SK-N-SH (cell line): ENCODE measurements around the gene PDE4D.

ENCODE experiments used
- CTCF ChIP-seq: fragments of 200-600 bp; sonication (generic); IDR thresholded peaks from 2 replicates; pipeline ENCODE4 v1.6.1; 2017; ENCODE audit warnings: antibody characterized with exemption, mild to moderate bottlenecking, moderate library complexity
- EP300 ChIP-seq, 2 experiments: IDR thresholded peaks; 2 replicates each; pipeline versions ENCODE4 v1.4.0 to v1.6.1; 2012; ENCODE audit warnings: borderline replicate concordance in 1 of 2, low read depth in 1 of 2, low read length in 1 of 2
- POLR2AphosphoS5 ChIP-seq: IDR thresholded peaks from 2 replicates; pipeline ENCODE4 v1.6.1; 2012; ENCODE audit warnings: low read depth, low read length
- RCOR1 ChIP-seq: fragments of 150-350 bp; IDR thresholded peaks from 2 replicates; pipeline ENCODE4 v1.6.1; 2017; ENCODE audit warnings: antibody characterized with exemption, low read length
- SIN3A ChIP-seq: IDR thresholded peaks from 2 replicates; pipeline ENCODE4 v1.6.1; 2012; ENCODE audit warnings: low read depth, mild to moderate bottlenecking, low read length, moderate library complexity, borderline replicate concordance
- TF ChIP-seq, protein P1 (sequence below): fragments of 150-350 bp; IDR thresholded peaks from 2 replicates; pipeline ENCODE4 v1.6.1; 2017; ENCODE audit warnings: antibody characterized with exemption, low read length, low read depth, borderline replicate concordance

GRCh38 chr5:59021837-59022514, 871.5 kb downstream of the PDE4D start:
- TF ChIP-seq RCOR1, result no peak
- TF ChIP-seq POLR2AphosphoS5, result no peak
- TF ChIP-seq EP300 (IDR thresholded peaks at IDR 0.05; ENCODE audit: borderline replicate concordance in 1 of 2, low read depth in 1 of 2, low read length in 1 of 2), result no peak
- TF ChIP-seq SIN3A, result no peak
- TF ChIP-seq, protein P1, sequence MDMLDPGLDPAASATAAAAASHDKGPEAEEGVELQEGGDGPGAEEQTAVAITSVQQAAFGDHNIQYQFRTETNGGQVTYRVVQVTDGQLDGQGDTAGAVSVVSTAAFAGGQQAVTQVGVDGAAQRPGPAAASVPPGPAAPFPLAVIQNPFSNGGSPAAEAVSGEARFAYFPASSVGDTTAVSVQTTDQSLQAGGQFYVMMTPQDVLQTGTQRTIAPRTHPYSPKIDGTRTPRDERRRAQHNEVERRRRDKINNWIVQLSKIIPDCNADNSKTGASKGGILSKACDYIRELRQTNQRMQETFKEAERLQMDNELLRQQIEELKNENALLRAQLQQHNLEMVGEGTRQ, result no peak
- no peak for TF ChIP-seq CTCF
